Choroid plexus epithelial cell (primary cell): ENCODE measurements around the gene NMT1.

Source experiments
- DNase-seq: peaks from one replicate; pipeline ENCODE4 v3.0.0-alpha.2; 2010; ENCODE audit warnings: low read depth
- H3K4me3 ChIP-seq: 2 replicates; pipeline ENCODE4 v1.5.1; 2011; ENCODE audit warnings: low read depth, mild to moderate bottlenecking, control low read depth, low read length, moderate library complexity
- TF ChIP-seq, protein P1 (sequence below): conservative IDR thresholded peaks from 2 replicates; pipeline ENCODE4 v1.5.1; 2011; ENCODE audit warnings: low read depth, mild to moderate bottlenecking, control low read depth, inconsistent platforms, low read length, moderate library complexity

NMT1 gene

DNA sequence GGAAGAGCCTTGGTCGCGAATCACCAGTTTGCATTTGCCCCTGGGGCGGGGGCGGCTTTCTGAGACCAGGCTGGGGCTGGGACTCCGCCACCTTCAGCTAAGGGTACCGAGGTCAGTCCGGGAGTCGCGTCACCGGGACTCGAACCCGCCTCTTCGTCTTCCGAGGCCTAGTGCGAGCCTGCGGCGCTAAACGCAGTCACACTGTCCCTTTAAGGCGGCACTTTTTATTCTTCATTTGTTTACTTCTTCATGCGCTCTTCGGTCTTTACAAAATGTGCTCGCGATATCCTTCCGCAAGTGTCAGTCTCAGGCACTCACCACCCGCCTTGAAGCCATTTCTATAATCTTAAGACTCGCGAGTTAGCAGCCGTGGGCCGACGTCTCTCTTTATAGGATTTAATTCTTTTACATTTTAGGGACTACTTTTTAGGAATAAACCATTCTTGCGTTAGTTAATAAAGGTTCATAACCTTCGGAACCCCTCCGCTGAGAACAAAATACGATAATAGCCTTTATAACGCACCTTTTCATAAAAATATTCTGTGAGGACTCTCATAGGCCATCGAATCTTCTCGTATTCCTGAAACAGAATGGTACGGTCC lies 86.6 kb downstream of the NMT1 start:
- H3K4me3 ChIP-seq = peak overlapping the region; percentile 73
- TF ChIP-seq, protein P1, sequence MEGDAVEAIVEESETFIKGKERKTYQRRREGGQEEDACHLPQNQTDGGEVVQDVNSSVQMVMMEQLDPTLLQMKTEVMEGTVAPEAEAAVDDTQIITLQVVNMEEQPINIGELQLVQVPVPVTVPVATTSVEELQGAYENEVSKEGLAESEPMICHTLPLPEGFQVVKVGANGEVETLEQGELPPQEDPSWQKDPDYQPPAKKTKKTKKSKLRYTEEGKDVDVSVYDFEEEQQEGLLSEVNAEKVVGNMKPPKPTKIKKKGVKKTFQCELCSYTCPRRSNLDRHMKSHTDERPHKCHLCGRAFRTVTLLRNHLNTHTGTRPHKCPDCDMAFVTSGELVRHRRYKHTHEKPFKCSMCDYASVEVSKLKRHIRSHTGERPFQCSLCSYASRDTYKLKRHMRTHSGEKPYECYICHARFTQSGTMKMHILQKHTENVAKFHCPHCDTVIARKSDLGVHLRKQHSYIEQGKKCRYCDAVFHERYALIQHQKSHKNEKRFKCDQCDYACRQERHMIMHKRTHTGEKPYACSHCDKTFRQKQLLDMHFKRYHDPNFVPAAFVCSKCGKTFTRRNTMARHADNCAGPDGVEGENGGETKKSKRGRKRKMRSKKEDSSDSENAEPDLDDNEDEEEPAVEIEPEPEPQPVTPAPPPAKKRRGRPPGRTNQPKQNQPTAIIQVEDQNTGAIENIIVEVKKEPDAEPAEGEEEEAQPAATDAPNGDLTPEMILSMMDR = peak; percentile 1

DNA sequence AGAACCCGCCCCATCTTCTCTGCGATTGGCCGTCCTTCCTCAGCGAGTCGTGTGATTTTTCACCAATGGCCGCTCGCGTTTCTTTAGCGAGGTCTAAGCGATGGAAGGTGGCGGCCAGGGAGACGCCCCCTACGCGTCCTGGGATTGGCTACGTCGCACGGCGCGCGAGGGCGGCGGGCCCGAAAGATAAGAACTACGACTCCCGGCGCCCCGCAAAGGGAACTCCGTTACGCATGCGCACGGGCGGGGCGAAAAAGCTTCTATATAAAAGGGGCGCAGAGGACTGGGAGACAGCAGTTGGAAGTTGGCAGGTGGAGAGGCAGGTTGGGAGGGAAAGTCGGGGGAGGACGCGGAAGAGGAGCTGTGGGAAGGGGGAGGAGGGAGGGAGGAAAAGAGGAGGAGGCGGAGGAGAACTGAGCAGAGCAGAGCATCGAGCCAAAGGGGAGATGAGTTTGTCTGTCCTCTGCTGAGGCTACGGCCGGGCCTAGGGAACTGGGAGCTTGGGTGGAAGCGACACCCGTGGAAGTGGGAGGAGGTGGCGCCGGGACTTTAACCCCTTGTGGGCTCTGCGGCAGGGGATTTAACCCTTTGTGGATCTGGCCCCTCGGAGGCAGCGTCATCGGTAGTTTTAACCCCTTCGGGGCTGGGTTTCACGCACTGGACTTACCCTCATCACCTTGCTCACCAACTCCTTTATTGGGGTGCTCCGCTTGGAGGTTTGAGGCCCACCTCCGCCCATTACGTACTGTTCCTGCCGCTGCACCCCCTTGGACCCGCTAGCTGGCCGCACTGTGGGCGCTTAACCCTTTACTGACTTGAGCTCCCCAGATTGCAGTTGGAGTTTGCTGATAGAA lies 87.3 kb downstream of the NMT1 start, which contains the start of gene HEXIM1:
Gene HEXIM1, plus strand, starts transcription at position 293 of the 854 bp plus-strand sequence. CDS start 716 bp downstream, outside the sequence.
- peak within 1 kb of the TSS; percentile 73 for H3K4me3 ChIP-seq
- DNase-seq = peak; percentile 100
- TF ChIP-seq, protein P1 = no peak

More for the DNA sequence above, 86.6 kb downstream of the NMT1 start:
- DNase-seq = peak; percentile 97

DNA sequence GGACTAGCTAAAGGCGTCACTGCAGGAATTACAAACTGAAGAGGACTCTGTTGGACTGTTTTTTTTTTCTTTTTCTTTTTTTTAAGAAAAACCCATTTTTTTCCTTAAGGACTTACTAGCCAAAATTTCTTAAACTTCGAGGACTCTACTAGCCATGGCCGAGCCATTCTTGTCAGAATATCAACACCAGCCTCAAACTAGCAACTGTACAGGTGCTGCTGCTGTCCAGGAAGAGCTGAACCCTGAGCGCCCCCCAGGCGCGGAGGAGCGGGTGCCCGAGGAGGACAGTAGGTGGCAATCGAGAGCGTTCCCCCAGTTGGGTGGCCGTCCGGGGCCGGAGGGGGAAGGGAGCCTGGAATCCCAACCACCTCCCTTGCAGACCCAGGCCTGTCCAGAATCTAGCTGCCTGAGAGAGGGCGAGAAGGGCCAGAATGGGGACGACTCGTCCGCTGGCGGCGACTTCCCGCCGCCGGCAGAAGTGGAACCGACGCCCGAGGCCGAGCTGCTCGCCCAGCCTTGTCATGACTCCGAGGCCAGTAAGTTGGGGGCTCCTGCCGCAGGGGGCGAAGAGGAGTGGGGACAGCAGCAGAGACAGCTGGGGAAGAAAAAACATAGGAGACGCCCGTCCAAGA lies 88.0 kb downstream of the NMT1 start:
- TF ChIP-seq, protein P1 = peak; percentile 87
- peak; percentile 86 for DNase-seq
- peak overlapping the region; percentile 68 for H3K4me3 ChIP-seq

DNA sequence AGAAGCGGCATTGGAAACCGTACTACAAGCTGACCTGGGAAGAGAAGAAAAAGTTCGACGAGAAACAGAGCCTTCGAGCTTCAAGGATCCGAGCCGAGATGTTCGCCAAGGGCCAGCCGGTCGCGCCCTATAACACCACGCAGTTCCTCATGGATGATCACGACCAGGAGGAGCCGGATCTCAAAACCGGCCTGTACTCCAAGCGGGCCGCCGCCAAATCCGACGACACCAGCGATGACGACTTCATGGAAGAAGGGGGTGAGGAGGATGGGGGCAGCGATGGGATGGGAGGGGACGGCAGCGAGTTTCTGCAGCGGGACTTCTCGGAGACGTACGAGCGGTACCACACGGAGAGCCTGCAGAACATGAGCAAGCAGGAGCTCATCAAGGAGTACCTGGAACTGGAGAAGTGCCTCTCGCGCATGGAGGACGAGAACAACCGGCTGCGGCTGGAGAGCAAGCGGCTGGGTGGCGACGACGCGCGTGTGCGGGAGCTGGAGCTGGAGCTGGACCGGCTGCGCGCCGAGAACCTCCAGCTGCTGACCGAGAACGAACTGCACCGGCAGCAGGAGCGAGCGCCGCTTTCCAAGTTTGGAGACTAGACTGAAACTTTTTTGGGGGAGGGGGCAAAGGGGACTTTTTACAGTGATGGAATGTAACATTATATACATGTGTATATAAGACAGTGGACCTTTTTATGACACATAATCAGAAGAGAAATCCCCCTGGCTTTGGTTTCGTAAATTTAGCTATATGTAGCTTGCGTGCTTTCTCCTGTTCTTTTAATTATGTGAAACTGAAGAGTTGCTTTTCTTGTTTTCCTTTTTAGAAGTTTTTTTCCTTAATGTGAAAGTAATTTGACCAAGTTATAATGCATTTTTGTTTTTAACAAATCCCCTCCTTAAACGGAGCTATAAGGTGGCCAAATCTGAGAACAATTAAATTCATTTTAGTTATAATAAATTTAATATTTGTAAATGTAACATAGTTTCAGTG lies 88.8 kb downstream of the NMT1 start:
- H3K4me3 ChIP-seq = peak overlapping the region; percentile 68
- DNase-seq = peak; percentile 70
- TF ChIP-seq, protein P1 = no peak

DNA sequence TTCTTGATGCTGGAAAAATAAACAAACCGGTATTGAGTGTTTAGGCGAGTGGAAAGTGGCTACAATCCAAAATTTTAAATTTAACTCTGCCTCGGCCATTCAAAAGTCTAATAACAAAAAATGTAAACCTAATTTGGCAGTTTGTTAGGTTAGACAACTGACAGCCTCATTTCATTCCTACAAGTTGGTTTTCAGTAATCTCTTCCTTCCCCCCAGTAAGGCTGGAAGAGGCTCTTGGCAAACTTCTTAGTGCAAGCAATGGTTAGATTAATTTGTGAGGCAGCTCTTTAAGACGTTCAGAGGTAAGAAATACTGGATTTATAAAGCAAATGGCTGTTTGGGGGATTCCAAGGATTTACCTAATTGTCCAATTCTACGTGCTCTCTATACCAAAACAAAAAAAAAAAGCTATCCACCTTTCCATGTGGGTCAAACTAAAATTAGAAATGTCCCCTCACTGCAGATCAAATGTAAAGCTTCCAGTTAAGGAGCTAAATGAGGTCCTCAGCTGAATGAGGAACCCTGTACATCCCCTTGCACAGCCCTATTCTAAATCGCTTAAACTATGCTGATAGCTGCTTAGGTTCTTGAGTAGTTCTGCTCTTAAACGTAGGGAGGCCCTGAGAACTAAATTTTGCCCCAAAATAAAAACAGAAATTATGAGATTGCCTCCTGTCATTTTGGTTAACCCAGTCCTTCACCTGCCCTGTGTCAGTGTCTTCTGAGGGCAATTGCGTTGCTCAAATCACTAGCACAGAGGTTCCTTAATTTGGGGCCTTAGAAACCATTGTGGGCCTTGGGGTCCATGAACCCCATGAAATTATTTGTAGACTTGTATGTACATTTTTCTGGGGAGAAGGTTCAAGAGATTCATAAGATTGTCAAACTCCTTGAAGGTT lies 90.0 kb downstream of the NMT1 start:
- TF ChIP-seq, protein P1 = no peak
- H3K4me3 ChIP-seq = peak overlapping the region; percentile 68
- DNase-seq = no peak

DNA sequence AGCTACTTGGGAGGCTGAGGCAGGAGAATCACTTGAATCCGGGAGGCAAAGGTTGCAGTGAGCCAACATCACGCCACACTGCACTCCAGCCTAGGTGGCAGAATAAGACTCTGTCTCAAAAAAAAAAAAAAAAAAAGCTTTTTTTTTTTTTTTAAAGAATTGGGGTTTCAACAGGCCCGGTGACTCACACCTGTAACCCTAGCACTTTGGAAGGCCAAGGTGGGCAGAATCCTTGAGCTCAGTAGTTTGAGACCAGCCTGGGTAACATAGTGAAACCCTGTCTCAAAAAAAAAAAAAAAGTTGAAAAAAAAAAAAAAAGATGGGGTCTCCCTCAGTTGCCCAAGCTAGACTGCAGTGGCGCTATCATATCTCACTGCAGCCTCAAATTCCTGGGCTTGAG lies 93.9 kb downstream of the NMT1 start:
- TF ChIP-seq, protein P1 = no peak
- DNase-seq = no peak
- no peak overlapping the region for H3K4me3 ChIP-seq
